ENCODE measurements around the gene EGFR.

EGFR gene

GRCh38 chr7:55018361-55019190 is at the start of gene EGFR:
TSS of gene EGFR (plus strand) at chr7:55019017. CDS start at chr7:55019278, 261 bp downstream.
- no peak for DNase-seq

- DNase-seq: no peak
Observed at GRCh38 chr7:54969208-54969967, 49.4 kb upstream of the EGFR start.

DNA sequence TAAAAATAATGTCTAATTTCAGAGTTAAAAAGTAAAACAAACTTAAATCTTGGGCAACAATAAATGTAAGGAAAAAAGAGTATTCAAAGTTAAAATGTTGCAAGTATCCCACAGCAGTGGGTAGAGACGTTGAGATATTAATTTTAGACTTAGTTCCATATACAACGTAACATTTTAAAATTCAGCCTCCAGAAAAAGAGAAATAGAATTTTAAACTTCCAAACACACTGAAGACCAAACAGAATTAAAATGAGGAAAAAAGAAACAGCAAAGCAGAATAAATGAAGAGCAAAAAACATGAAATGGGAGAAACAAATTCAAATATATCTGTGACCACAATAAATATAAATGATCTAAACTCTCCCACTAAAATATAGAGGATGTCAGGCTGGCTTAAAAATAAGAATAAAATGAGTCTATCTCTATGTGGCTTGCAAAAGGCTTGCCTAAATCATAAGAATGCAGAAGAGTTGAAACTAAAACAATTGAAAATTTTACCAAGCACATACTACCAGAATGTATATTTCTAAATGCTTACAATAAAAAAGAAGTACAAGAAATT is 46.0 kb upstream of the EGFR start:
- DNase-seq: no peak

DNA sequence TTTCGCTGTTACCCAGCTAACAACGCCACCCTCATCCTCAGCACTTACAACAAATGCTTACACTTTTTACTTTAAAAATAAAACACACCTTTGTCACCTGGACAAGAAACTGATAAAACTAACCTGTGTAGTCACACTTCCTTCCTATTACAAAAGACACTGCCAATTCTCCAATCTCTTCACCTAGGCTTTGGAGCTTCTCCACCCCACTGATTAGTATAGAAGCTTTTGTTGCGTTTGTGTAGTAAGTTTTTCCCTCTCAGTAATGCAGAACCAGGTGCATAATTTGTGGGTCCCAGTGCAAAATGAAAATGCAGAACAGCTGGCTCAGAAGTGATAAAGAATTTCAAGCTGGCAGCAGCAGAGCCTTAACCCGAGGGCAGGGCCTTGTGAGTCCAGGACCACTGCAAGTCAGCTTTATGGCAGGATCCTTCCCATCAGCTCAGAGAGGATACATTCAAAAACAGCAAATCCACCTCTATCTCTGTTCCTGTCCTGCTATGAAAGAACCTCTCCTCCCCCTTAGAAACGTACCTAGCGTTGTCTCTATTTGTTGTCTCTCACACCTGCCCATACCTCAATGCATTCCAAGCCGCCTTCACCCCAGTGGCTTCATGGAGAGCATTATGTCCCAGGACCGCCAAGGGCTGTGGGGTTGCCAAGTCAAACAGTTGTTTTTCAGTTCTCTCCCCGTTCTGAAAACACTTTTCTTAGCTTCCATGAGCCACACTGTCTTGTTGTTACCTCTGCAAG is 40.3 kb upstream of the EGFR start:
- no peak for DNase-seq

DNA sequence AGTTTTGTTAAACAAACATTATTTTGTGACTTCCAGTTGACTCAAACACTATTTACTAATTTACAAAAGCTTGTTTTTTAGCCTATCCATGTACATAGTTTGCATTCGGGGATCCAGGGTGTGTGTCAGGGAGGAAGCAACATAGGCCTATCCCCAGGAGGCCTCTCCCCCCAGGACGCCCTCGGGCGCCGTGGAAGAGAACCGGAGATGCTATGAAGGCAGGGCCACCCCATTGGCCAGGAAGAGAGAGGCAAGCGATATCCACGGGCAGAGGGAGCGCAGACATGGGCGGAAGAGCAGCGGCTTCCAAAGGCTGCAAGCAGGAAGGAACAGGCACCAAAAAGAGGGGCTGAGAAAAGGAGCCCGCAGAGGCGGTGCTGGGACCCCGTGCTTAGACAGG is 38.3 kb upstream of the EGFR start:
- no peak for DNase-seq

DNA sequence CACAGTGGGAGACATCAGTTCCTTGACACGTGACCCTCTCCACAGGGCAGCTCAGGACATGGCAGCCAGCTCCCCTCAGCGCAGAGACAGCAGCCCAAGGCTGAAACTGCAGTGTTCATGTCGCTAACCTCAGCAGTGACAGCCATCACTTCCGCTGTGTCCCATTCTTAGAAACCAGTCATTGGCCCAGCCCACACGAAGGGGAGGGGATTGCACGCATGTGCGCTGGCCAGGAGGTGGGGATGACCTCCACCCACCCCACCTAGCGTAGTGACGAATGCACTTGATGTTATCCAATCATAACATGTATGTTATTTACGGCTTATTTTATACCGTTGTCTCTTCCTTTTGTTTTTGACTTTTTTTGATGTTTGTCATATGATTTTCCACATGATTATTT is 36.9 kb upstream of the EGFR start:
- no peak for DNase-seq

DNA sequence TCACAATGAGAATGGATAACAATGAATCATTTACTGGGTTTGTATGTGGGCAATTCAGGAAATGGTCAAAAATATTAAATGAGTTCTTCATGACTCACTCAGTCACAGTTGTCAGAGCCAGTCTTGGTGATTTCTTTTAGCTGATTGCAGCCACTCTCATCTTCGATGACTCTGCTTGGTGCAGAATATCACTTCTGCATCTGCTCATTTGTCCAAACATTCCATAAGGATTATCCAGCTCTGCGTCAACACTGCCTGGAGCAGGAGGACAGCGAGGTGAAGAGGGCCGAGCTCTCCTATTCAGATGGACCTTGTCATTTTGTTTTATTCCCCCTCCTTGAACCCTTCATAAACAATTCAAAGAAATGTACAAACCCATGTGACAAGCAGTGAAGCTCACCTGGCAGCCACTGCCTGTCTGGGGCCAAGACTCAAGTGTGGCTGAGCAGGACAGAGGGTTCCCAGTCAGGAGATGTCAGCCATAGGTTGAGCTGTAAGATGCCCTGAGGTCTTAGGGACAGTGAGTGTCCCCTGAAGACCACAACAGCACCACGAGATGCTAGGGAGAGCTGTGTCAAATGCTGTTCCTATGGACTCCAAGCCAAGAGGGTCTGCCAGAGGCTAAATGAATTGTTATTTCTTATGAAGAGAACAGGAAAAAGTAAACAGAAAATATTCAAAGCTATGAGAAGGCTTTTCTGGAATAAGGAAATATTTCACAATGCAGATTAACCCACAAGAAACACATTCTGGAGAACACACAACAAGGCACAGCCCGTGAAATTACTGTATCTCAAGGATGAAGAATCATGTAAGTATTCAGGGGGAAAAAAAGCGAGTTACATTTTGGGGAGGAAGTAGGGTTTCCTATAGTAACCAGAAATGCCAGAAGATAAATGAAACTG is 33.1 kb upstream of the EGFR start:
- DNase-seq: no peak

DNA sequence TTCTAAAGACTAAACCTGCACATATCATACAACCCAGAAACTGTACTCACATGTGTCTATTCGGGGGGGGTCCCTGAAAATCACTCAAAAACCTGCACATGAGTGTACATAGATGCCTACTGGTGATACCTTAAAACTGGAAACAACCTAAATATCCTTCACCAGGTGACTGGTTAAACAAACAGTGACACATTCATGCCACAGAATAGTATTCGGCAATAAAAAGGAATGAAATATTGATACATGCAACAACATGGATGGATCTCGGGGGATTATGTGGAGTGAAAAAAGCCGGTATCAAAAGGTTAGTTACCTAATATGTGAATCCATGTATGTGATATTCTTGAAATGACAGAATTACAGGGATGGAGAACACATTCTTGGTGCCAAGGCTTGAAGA is 32.1 kb upstream of the EGFR start:
- DNase-seq: no peak

DNA sequence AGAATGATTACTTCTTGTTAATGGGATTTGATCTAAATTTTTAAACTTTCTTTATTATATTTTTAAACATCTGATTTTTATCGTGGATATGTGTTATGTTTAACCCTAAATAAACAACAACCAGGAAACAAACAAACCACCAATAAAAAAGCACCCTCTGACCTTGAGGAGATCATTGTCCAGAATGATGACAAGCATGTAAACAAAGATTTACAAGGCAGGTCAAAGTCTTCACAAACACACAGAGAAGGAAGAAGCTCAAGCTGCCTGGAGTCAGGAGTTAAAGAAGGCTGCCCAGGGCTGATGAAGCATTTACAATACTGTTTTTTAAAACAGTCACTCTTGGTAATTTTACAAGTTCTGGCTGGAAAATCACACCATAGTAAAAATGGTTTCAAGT is 31.0 kb upstream of the EGFR start:
- DNase-seq: no peak

GRCh38 chr7:54988516-54988915 is 30.3 kb upstream of the EGFR start:
- DNase-seq: no peak

GRCh38 chr7:54989453-54990225 is 29.2 kb upstream of the EGFR start:
- no peak for DNase-seq

DNA sequence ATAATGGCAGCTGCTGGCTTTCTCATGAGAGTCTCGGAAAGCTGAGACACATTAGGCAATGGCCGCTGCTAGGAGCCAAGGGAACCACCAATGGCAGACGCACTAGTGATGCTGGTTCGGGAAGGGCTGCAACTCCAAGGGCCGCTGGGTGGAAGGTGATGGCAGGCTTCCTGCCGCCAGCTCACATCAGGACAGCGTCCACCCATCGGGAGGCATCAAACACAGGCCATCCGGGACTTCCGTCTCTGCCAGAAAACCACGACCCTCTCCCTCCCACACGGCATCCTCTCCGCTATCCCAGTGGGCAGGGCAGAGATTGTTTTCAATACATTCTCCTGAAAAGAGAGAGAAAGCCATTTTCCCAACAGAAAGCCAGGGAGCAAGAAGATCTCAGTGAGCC is 27.5 kb upstream of the EGFR start:
- no peak for DNase-seq

GRCh38 chr7:54992871-54993475 is 25.8 kb upstream of the EGFR start:
- DNase-seq: no peak

DNA sequence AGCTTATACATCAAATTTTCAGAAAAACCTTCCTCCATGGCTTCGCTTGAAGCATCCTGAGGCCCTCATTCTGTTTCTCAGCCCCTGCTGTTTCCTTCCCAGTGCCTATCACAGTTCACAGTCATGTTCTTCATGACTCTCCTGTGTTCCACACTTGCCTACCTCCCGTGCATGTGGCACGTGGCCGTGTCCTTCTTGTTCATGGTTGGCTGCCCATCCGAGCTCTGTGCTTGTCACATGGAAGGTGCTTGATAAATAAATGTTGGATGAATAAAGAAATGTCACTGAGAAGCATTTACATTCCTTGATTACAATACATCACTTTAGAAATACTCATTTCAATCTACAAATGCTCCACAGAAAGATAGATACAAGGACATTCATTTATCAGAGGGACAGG is 23.7 kb upstream of the EGFR start:
- DNase-seq: no peak

GRCh38 chr7:54995610-54996363 is 23.0 kb upstream of the EGFR start:
- no peak for DNase-seq

GRCh38 chr7:54996391-54996790 is 22.4 kb upstream of the EGFR start:
- no peak for DNase-seq

DNA sequence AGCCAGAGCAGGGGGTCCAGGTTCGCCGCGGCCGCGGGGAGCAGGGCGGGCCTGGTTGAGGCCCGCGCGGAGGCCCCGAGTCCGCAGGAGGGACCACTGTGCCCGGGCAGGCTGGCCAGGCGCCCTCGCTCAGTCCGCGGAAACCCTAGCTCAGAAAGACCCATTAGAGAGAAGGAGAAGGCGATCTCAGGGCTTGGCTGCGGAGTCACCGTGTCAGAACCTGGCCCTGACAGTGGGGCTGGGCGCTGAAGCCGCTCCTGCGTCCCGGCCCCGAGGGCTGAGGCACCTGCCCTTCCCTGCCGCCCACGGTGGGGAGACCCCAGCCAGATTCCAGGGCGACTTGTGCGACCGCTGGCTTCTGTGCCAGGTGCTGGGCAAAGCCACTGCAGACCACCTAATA is 14.2 kb upstream of the EGFR start:
- no peak for DNase-seq

DNA sequence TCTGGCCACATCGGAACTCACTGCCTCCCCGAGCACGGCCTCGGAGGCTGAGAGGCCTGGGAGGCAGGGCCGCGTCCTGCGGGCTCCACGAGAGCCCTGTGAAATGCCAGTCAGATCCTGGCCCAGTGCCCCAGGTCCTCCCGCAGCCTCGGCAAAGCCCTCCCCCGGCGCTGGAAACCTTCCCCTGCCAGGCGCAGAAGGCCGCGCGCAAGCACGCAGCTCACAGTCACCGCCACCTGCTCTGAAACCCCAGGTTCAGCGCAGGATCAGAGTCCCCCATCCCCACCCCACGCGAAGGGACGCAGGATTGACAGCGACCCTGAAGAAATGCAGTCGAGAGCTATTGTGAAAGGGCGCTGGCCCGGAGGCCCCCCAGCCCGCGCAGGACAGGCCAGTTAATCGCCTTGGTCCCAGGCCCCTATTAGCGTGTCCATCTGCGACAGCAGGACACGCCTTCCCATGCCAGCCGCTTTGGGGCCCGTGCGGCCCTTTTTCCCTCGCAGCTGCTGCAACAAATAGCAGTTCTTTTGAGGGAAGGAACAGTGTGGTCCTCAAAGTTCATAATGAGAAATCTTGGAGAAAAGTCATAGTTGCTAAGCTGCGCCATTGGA is 13.5 kb upstream of the EGFR start:
- no peak for DNase-seq

DNA sequence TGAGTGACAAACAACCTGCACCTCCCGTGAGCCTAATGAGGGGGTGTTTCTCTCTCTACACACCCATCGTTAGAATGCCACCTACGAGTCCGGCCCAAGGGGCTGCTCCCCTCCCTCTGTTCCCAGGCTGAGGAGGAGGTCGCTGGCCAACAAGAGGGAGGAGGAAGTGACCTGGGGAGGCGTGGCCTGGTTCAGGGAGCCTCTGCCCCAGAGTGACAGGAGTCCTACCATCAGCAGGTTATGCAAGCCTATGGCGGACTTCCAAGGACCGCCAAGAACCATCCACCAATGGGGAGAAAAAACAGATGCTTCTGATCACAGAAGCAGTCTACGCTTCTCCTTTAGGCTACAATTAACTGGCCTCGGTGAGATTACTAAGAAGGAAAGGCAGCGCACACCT is 12.3 kb upstream of the EGFR start:
- DNase-seq: no peak

DNA sequence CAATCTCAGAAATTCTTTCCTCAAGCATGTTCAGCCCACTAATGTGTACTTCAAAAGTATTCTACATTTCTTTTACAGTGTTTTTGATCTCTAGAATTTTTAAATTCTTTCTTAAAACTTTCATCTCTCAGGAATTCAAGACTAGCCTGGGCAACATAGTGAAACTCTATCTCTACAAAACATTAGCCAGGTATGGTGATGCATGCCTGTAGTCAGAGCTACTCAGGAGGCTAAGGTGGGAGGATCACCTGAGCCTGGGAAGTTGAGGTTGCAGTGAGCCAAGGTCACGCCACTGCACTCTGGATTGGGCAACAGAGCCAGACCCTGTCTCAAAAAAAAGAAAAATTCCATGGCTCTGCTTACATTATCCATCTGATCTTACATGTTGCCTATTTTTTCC is 5.0 kb upstream of the EGFR start:
- DNase-seq: no peak
